HG02973 (cell line): Measurements from ENCODE around the gene SLC27A5.
"Not testable (repeated sequence)": the region's sequence is repeated elsewhere in the genome, so short reads cannot be mapped to it uniquely, and the experiment has no call there.

Experiments
- ATAC-seq: cut with Tn5 transposase; IDR thresholded peaks from one replicate; pipeline ENCODE4 v1.9.1; 2021; ENCODE audit warnings: moderate library complexity; ENCODE audit not compliant: unreplicated experiment

Gene SLC27A5

DNA sequence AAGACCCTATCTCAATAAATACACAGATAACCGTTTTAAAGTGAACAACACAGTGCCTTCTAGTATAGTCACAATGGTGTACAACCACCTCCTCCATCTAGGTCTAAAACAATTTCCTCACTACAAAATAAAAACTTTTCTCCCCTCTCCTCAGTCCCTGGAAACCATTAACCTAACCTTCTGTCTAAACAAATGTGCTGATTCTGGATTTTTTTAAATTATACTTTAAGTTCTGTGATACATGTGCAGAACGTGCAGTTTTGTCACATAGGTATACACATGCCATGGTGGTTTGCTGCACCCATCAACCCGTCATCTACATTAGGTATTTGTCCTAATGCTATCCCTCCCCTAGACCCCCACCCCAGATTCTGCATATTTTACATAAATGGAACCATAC is 17.6 kb upstream of the SLC27A5 start:
- ATAC-seq: no peak

DNA sequence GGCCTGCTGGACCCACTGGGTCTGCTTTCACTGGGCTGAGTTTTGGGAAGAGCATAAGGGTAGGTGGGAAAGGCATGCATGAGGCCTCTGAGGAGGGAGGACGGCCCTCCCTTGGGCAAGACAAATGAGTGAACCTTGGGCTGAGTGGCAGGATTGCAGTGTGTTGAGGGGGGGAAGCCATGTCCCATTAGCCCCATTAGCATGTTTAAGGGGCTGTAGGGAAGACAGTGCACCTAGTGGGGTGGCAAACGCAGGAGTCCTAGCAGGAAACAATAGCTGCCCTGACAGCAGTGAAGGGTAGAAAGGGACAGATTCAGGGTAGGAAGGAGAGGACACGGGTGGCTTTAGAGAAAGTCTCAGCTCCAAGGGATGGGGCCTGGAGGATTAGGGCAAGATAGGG is 10.9 kb upstream of the SLC27A5 start:
- ATAC-seq: no peak

DNA sequence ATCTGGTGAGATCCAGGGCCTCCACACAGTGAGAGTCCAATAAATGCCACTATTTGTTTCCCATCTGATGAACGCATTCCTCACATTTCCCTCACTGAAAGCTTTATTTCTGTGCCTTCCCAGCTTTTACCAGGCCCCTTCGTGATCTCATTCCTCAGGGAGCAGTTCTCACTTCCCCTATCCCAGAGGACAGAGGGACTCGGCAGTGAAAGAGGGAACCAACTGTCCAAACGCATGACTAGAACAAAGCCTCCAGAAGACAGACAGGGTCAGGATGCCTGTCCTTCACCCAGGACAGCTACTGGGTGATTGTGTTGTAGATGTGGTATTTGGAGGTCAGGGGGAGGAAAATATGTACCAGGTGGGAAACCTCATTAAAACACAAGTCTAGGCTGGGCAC is 9.9 kb upstream of the SLC27A5 start:
- ATAC-seq: no peak

DNA sequence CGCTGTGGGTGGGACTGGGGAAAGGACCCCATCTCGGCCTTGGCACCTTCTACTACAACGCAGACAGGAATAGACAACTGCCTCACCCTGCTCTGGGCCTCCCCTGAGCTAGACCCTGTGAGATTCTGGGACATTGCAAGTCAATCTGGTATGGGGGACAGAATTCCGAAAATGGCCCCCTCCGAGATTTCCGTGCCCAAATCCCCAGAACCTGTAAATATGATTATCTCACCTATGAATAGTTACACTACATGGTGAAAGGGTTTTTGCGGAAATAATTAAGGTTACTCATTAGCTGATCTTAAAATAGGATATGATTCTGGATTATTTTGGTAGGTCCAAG is 8.4 kb upstream of the SLC27A5 start:
- ATAC-seq: no peak

DNA sequence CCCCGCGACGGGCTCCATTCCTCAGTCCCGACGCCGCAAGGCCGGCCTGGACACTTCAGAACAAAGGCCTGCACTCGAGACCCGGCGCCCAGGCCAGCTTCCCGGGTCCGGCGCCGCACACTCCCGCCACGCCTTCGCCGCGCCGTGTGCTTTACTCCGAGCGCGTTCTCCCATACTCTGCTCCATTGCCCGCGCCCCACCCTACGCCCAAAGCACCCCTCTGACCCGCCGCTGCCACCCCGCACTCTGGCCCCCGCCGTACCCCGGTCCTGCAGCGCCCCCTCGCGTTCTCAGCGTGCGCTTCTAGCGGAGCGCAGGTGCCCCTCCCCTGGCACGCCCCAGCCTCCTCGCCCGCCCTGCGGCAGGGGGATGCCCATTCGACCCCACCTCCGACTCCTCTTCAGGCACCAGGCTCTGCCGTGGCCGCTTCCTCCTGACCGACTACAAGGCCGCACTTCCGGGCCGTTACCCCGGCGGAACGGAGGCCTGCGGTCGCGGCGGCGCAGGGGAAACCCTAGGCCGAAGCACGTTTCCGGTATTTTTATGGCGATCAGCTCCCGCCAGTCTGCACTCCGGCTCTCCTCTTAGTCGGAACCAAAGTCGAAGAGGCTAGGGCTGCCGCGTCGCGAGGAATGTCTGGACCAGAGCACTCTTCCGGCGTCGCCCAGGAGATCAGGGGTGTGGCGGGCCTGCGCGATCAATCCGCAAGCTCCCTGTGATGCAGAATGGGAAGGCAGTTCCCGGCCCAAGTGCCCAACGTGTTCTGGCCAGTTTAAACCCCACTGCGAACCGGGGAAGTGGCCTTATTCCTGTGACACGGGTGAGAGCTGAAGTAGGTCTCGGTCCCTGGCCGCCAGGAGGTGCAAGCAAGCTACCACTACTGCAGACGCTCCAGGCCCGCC is 7.8 kb upstream of the SLC27A5 start, which contains the start of gene ZBTB45:
TSS of gene ZBTB45 (minus strand) at position 456 of the 902 bp plus-strand sequence. CDS start 2,137 bp downstream, outside the sequence.
- ATAC-seq: peak; percentile 76

DNA sequence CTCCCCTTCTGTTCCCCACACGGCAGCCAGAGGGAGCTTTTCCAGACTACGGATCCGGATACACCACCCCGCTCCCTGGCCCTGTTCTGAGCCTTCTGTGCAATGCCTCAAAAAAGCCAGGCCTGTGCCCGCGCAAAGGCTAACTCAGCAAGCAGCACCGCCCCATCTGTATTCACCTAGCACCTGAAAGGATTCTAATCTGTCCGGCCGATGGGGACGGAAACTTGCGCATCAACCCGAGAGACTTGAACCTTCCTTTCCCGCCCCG is 7.2 kb upstream of the SLC27A5 start:
- ATAC-seq: no peak

DNA sequence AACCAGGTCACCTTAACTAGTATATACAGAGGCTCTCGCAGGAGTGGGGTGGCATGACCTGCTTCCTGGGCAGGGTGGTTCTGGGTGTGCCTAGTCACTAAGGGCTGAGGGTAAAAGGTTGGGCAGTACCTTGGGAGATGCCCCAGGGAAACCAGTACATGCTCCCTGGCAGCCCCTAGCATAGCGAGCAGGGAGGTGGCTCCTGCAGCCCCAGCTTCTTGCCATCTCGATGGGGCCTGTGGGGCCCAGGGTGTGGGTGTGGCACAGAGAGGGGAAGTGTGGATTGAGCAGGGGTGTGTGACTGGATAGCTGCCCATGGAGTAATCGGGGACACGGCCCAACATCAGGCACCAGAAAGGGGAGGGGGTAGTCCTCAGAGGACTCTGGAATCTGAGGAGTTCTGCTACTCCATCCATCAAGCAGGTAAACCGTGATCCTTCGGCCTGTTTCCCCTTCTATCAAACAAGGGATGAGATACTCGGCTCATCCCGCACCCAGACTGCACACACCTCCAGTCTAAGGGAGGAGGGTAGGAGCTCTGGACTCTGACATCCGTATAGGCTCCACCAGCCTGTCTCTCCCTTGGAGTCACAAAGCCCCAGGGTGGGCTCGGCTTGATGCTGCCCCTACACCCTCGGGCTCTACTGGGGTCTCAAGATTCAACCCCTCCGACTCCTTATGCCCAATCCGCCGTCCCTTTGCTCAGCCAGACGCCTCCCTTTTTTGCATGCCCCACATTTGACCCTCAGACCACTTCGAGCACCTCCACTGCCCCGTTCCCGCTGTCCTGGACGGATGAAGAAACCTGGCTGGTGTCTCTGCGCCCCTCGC is 6.7 kb upstream of the SLC27A5 start:
- no peak for ATAC-seq

DNA sequence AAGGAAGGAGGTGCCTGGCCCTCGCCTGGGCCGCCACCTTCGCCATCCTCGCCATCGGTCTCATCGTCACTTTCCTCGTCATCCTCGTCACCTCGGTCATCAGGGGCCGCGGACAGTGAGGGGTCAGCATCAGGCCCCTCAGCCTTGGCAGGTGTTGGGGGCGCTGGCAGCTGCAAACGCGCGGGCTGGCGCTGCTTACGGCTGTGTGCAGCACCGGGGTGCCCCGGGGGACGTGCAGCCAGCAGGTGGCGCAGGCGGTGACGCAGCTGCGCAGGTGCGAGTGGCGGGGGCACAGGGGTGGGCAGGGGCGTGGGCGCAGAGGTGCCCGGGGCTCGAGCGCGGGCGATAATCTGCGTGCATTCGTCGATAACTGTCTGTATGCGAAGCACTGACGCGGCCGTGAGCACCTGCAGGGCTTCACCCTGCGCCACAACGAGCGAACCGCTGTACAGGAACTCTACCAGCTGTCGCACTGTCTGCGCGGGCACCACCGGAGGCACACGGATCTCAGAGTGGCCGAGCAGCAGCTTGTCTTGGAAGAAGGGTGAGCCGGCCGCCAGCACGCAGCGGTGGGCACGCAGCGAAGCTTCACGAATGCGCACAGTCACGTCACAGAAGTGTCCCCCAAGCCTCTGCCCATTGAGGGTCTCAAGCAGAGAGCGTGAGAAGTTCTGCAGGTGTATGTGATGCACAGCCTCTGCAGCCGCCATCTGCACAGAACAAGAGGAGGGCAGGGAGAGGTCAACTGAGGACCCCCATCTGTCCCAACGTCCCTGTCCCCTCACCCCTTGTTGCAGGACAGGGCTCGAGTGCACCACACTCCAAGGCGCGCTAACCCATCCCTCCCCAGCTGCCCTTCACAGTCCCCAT is 5.4 kb upstream of the SLC27A5 start:
- ATAC-seq: no peak

DNA sequence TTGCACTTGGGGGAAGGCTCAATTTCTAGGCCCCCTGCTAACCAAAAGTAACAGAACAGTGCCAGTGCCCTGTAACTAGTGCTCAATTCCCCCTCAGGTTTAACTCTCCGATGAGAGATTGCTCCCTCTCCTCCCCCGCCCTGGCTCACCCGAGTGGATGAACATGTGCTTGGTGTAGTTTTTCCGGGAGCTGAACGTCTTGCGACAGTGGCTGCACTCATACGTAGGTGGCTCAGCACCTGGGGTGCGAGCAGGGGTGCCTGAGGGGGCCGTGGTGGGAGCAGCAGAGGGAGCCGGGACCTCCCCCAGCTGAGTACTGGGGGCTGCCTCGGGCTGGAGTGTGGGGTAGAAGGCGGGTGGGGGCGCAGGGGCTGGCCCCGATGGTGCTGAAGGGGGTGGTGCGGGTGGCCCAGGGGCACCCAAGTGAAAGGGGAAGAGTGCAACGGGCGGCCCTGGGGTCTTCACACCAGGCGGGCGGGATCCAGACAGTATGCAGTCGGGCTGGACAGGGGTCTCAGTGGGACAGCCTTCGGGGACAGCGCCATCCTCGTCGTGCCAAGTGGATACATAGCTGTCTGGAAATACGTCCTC is 4.5 kb upstream of the SLC27A5 start:
- ATAC-seq: no peak

DNA sequence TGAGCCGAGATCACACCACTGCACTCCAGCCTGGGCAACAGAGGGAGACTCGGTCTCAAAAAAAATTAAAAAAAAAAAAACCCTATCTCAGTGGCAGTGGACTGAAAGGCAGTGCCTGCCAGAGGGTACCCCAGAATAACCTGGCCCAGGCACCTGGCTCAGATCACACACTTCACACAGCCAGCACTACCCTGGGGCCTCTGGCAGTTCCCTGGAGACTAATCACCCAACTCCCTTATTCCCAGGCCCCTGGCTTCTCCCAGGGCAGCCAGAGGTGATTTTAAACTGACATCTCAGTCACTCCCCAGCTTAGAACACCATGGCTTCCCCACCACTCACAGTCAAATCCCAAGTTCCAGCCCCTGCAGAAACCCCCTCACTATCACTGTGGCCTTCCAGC is 3.5 kb upstream of the SLC27A5 start:
- no peak for ATAC-seq

DNA sequence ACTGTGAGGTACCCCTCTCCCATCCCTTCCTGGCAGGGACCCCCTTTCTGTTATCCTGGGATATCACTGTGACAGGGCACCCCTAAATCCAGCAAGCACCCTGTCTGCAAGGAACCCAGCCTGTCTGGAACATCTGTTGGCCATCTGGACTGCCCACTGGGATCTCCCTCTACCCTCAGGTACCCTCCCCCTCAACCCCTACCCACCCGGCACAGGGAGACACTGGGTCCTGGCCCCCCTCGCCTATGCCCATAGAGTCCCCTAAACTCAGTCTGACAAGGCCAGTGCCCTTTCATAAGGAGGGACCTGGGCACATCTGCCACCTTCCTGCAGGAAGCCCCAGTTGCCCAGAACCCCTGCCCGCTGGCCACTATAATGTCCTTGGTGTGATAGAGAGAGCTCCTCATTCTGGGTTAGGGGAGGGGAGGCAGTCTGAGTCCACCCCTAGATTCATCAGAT is 2.8 kb upstream of the SLC27A5 start:
- no peak for ATAC-seq

DNA sequence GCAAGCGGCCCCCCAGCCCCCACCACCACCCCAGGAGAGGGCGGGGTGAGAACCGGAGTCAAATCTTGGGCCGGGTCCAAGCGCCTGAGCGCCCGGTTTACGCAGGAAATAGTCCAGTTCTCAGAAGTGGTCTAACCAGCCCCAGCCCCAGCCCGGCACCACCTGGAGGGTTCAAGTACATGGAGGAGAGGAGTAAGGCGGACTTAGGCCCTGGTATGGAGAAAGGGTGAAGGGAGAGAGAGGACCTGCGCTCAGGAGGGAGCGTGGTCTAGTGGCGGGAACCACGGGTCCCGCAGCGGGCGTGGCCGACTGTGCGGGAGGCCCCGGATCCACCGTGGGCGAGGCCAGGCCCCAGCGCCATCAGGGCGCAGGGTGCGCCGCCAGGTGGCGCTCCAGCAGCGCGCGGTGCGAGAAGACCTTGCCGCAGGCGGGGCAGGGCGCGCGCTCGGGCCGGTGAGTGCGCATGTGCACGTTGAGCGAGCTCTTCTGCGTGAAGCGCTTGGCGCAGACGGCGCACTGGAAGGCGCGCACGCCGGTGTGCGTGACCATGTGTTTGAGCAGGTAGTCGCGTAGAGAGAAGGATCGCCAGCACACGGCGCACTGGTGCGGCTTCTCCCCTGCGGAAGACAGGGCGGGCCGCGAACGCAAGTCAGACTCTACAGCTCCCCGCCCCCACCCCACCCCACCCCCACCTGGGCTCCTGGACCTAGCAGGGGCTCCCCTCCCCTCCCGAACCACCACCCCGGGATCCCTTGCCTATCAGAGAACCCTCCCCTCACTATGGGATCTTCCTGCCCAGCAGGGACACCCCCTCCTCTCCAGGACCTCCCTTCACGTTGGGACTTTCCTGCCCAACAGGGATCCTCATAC is 2.1 kb upstream of the SLC27A5 start:
- ATAC-seq: peak; percentile 50

DNA sequence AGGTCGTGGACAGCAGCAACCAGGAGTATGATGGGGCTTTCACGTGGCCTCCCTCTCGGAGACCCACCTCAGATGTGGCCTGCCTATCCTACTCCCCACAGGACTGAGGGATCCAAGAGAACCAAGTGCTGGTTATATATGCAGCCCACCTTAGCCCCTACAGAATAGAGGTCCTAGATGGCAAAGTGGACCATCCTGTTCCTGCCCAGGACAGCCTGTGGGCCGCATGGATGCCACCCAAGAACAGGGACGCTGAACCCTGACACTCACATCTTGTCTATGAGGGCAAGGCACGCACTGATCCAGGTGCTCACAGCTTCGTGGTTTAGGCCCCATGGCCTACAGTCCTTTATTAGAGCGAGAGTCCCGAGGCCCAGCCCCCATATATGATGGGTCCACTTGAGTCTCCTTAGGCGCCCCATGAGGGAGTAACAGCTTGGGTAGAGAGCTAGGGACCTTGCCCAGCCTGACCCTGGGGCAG is 1.5 kb upstream of the SLC27A5 start:
- no peak for ATAC-seq

DNA sequence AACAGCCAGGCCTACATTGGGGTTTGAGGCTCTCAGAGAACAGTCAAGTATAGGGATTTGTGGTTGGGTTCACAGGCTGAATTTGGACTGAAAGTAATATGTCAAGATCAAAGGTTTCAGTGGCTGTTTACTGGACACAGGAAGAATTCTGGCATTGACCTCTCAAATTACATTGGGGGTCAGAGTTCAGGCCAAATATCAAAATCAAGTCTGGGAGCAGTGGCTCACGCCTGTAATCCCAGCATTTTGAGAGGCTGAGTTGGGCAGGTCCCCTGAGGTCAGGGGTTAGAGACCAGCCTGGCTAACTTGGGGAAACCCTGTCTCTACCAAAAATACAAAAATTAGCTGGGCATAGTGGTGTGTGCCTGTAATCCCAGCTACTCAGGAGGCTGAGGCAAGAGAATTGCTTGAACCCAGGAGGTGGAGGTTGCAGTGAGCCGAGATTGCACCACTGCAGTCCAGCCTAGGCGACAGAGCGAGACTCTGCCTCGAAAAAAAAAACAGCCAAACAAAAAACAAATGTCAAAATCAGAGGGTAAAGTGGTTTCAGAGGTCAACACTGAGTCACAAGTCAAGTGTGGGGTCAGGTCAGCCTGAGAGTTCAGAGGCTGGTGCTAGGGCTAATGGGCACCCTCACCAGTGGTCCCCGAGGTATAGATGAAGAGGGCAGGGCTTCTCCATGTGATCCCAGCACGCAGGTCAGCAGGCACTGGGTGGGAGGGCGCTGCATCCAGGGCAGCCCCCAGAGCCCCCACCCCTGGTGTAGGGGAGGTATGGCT is 1.5 kb downstream of the SLC27A5 start:
- ATAC-seq: no peak

DNA sequence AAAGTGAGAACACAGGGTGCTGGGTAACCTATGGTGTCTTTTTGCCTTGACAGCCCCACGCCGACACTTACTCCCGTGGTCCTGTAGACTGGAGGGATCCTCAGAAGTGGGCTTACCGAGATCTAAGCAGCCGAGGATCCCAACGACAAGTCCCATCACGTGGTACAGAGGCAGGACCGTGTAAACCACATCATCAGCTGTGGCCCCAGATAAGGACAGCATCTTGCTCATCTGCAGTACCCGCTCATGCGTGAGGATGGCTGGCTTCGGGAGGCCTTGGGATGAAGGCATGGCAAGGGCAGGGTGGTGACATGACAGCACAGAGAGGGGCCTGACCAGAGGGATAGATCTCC is 2.1 kb downstream of the SLC27A5 start:
- ATAC-seq: no peak

DNA sequence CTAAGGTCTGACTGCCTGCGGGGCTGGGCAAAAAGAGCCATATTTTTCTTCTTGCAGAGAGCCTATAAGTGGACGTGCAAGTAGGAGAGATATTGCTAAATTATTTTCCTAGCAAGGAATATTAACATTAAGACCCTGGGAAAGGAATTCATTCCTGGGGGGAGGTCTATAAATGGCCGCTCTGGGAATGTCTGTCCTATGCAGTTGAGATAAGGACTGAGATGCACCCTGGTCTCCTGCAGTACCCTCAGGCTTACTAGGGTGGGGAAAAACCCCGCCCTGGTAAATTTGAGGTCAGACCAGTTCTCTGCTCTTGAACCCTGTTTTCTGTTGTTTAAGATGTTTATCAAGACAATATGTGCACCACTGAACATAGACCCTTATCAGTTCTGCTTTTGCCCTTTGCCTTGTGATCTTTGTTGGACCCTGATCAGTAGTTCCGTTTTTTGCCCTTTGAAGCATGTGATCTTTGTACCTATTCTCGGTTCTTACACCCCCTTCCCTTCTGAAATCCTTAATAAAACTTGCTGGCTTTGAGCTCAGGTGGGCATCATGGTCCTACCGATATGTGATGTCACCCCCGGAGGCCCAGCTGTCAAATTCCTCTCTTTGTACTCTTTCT is 4.1 kb downstream of the SLC27A5 start:
- ATAC-seq: not testable (repeated sequence)

DNA sequence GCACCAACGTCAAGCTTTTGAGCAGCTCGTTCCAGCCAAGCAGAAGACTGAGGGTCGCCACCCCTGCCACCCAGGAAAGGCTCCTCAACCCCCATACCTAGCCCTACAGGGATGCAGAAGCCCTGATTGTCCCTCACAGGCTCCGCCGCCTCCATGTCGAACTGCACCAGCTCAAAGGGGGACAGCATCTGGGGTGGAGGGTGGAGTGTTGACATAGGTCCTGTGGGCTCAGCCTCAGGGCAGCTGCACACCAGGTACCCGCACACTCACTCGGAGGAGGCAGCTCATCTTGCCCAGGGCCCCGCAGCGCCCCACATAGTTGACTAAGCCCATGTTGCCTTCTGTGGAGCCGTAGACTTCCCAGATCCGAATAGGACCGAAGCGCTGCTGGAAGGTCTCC is 11.6 kb downstream of the SLC27A5 start:
- ATAC-seq: no peak

DNA sequence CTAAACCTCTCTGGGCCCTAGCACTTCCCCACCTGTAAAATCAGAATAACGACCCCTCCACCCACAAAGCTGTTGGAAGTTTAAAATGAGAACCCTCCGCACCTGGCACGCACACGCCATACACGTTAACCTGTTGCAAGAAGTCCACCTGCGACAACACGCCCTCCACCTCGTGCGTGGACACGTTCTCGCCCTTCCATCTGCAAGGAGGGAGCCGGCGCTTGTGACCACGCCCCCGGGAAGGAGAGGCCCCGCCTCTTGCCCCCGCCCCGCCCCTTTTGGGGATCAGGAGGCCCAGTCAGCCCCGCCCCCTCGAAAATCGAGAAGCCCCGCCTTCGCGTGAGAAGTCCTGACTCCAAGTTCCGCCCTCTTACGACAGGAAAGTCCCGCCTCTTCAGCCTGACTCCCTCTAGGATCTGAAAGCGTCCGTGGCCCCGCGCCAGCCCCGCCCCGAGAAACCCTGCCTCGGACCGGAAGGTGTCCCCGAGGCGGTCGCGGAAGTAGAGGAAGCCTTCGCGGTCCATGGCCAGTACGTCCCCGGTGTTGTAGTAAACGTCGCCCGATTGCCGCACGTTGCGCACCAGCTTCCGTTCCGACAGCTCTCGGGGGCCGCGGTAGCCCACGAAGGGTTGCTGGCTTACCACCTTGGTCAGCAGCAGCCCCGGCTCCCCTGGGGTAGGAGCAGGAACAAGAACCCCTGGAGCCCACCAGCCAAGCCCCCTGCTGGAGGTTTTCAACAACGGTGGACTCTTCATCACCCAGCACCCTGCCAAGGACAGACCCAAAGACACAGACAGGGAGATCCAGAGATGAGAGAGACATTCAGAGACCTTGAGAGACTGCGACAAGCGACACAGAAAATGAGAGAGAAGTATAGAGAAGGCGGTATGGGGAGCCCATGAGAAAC is 12.5 kb downstream of the SLC27A5 start:
- ATAC-seq: peak; percentile 85
